DMS79 (cell line): ENCODE data around the gene UBR1.

ENCODE experiments used
- DNase-seq: peaks from one replicate; lab custom pipeline; 2025; lab: John Stamatoyannopoulos, UW

UBR1 gene

GRCh38 chr15:43107751-43108150, 1.9 kb upstream of the UBR1 start:
- no peak for DNase-seq

DNA sequence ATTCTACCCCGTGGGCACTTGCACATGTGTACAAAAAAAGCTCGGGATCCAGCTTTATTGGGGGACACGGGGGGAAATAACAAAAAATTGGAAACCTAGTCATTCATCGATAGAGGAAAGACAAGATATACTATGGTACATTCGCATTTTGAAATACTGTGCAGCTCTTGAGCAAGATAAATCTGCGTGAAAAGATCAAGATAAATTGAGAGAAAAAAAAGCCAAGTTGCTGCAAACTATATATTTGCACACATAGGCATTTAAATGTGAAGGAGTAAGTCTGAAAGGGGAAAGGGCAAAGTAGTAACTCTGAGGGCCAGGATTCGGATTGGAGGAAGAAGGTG, 620 bp upstream of the UBR1 start:
- DNase-seq = no peak

GRCh38 chr15:43105077-43105736, 631 bp downstream of the UBR1 start:
- DNase-seq = no peak

GRCh38 chr15:43104426-43104825, 1.4 kb downstream of the UBR1 start:
- no peak for DNase-seq

DNA sequence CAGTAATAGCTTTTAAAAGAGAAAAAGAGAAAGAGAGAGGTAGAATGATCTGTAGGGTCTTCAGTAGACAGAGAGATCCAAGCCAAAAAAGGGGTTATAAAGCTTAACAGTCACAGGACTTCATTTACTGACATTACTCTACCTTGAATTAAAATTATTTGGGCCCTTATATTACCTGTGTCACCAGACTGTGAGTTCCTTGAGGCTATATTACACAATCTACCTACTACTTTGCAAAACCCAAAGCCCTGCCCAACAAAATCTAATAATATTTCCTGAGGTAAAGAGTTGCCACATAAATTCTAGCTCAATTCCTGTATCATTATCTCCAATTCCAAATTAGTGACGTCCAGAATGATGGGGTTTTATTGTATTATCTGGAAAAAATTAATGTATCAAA, 1.9 kb downstream of the UBR1 start:
- DNase-seq = no peak

DNA sequence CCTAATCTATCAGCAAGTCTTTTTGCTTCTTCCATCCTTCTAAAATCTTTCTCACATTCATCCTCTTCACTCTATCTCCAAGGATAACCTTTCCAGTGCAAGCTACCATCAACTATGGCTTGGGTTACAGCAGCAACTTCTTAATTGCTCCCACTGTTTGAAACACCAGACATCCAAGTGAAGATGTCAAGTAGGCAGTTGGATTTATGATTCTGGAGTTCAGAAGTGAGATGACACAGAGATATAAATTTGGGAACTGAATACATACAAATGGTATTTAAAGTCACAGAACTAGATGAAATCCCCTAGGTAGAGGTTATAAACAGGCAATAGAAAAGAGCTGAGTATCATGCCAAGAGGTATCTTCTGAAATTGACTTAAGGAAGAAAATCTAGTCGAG, 3.7 kb downstream of the UBR1 start:
- DNase-seq = no peak

DNA sequence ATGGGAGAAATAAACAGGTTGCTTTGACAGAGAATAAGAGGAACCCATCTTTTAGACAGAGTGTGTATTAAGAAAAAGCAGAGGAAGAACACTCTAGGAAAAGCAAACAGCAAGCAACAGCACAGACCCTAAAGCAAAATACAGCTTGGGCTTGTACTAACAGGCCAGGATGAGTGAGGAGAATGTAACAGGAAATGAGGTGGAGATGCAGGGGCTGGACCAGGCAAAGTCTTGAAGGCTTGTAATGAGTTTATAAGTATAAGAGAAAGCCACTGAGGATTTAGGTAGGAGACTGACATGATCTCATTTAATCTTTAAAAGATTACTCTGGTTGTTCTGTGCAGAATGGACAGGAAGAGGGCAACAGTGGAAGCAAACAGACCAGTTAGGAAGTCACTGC, 4.9 kb downstream of the UBR1 start:
- DNase-seq = no peak

DNA sequence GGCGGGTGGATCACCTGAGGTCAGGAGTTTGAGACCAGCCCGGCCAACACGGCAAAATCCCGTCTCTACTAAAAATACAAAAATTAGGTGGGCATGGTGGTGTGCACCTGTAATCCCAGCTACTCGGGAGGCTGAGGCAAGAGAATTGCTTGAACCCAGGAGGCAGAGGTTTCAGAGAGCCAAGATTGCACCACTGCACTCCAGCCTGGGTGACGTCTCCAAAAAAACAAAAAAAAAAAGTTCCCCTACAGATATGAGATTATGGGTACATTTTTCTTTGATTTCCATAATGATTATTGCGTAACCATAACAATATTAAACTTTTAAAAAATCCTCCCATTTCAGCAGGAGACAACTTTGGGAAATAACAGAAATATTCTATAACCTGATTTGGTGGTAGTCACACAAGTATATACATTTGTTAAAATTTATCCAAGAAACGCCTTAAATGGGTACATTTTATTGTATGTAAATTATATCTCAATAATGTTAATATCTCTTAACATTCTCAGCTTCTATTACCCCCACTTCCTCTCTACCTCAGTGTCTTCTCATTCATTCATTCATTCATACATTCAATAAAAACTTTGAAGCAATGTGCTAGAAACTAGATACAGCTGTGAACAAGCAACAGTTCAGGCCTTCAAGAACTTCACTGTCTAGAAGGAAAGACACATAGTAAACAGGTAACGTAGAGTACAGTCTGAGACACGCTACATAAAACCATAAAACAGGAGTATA, 6.6 kb downstream of the UBR1 start:
- no peak for DNase-seq

- no peak for DNase-seq
These were observed 9.4 kb downstream of the UBR1 start for GRCh38 chr15:43096411-43096810.

DNA sequence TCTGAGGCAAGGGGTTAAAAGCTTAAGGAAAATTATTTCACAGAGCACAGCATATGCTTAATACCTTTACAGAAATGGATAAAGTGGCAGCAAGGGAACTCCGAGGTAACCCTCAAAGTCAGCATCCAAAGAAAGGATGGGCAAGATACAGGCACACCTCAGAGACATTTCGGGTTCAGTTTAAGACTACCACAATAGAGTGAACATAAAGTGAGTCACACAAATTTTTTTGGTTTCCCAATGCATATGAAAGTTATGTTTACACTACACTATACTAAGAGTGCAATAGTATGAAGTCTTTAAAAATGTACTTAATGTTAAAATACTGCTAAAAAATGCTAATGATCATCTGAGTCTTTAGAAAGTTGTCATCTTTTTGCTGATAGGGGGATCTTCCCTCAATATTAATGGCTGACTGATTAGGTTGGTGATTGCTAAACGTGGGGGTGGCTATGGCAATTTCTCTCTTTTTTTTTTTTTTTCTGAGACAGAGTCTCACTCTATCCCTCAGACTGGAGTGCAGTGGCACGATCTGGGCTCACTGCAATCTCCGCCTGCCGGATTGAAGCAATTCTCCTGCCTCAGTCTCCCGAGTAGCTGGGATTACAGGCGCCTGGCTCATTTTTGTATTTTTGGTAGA, 10.0 kb downstream of the UBR1 start:
- DNase-seq = no peak

GRCh38 chr15:43095243-43095642, 10.6 kb downstream of the UBR1 start:
- no peak for DNase-seq

- DNase-seq = no peak
These were observed 11.3 kb downstream of the UBR1 start for GRCh38 chr15:43094416-43095030.

- no peak for DNase-seq
These were observed 12.8 kb downstream of the UBR1 start for GRCh38 chr15:43093026-43093425.

DNA sequence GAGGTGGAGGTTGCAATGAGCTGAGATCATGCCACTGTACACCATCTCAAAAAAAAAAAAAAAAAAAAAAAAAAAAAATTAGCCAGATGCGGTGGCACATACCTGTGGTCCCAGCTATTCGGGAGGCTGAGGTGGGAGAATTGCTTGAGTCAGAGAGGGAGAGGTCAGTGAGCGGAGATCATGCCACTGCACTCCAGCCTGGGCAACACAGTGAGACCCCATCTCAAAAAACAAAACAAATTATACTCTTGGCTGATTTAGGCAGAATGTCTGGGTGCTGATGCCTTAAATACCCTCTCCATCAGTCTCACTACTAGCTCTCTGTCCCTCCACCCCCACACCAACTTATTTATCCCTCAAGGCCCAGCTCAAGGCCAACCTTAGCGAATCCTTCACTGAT, 14.0 kb downstream of the UBR1 start:
- DNase-seq = no peak

DNA sequence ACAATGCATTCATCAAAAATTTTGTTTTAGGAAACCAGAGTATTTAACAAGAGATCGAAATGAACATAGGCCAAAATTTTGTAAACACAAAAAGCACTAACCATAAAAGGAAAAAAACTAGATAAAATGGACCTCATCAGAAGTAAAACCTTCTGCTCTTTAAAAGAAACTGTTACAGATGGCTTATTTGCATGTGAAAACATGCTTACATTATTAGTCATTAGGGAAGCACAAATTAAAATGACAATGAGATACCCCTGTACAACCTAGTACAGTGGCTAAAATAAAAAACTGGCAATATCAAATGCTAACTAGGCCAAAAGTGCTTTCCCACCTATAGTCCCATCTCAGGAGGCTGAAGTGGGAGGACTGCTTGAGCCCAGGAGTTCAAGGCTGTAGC, 19.3 kb downstream of the UBR1 start:
- DNase-seq = no peak

- no peak for DNase-seq
These were observed 19.9 kb downstream of the UBR1 start for GRCh38 chr15:43085921-43086320.

DNA sequence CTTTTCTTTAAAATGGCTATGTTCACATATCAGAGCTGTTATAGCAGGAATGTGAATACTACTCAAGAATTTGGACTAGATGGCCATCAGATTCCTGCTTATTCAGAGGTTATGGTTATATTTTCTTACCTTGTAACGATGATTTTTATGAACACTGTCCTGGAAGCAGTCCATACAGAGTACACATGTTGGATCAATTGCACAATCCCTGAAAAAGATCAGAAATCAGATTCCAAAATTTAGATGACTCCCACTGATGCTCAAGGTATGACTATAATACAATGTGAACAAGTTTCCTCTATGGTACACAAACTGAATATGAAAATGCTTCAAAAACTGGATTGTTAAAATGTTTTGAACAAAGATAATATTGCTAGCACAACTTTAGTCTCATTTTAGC, 23.3 kb downstream of the UBR1 start:
- no peak for DNase-seq

DNA sequence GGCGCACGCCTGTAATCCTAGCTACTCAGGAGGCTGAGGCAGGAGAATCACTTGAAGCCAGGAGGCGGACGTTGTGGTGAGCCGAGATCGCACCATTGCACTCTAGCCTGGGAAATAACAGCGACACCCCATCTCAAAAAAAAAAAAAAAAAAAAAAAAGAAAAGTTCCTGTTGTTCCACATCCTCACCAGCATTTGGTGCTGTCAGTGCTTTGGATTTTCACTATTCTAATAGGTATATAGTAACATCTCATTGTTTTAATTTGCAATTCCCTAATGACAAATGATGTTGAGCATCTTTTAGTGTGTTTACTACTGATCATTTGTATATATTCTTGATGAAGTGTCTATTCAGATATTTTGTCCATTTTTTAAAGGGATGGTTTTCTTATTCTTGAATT, 24.6 kb downstream of the UBR1 start:
- DNase-seq = no peak

GRCh38 chr15:43071451-43071850, 34.4 kb downstream of the UBR1 start:
- DNase-seq = no peak

- DNase-seq = no peak
These were observed 34.9 kb downstream of the UBR1 start for GRCh38 chr15:43070893-43071292.

DNA sequence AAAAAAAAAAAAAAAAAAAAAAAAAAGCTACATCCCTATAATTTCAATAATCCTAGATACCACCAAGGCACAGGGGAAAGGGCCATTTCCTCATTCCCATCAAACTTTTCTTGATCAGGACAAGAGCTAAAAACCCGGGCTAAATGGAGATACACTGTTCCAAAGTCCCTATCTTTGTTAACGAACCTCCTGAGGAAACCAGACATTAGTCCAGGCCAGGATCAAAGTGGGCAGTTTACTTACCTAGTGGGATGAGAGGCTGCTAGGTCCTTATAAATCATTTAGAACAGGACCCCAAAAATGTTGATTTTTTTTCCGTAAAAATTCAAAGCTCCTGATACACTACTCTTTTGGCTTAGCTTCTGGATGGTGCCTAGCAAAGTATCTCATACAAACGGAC, 35.6 kb downstream of the UBR1 start:
- no peak for DNase-seq

GRCh38 chr15:43067717-43068461, 37.9 kb downstream of the UBR1 start:
- no peak for DNase-seq
